ENCODE data around the gene ZBTB7B.

Gene ZBTB7B

GRCh38 chr1:155016231-155016831 is 13.7 kb downstream of the ZBTB7B start:
- peak overlapping the region; percentile 69 to 79 for H3K9ac ChIP-seq (ENCODE audit: low read depth in 1 of 2, low read length in 2 of 2)
- peak overlapping the region; percentile 82 for H3K27ac ChIP-seq (ENCODE audit: low read depth, low read length)
- H3K27me3 ChIP-seq (ENCODE audit: control insufficient read depth in 1 of 2, insufficient read depth in 2 of 2, low read length in 2 of 2): no peaks in the 10 kb centered on the region
- H3K4me3 ChIP-seq (ENCODE audit: low read depth in 1 of 2, low read length in 2 of 2): peak overlapping the region; percentile 43 to 60
- H3K4me1 ChIP-seq (ENCODE audit: control insufficient read depth in 1 of 2, insufficient read depth in 2 of 2, low read length in 2 of 2): peaks cover 63 to 69% of the 10 kb centered on the region in 2 donors
- H3K36me3 ChIP-seq (ENCODE audit: control insufficient read depth in 1 of 2, insufficient read depth in 2 of 2, low read length in 2 of 2): peaks cover 39 to 41% of the 10 kb centered on the region in 2 donors
- H3K9me3 ChIP-seq (ENCODE audit: control insufficient read depth in 1 of 2, low read length in 2 of 2): no peaks in the 10 kb centered on the region

GRCh38 chr1:155017041-155017945 is 14.7 kb downstream of the ZBTB7B start:
- Histone ChIP-seq H3K4me3 (ENCODE audit: low read depth in 1 of 2, low read length in 2 of 2) (peak overlapping the region; percentile 58 to 60), H3K4me1 (ENCODE audit: control insufficient read depth in 1 of 2, insufficient read depth in 2 of 2, low read length in 2 of 2) (peaks cover 53 to 61% of the 10 kb centered on the region in 2 donors), H3K36me3 (ENCODE audit: control insufficient read depth in 1 of 2, insufficient read depth in 2 of 2, low read length in 2 of 2) (peaks cover 39 to 41% of the 10 kb centered on the region in 2 donors), H3K9me3 (ENCODE audit: control insufficient read depth in 1 of 2, low read length in 2 of 2) (no peaks in the 10 kb centered on the region), H3K27me3 (ENCODE audit: control insufficient read depth in 1 of 2, insufficient read depth in 2 of 2, low read length in 2 of 2) (no peaks in the 10 kb centered on the region), H3K9ac (ENCODE audit: low read depth in 1 of 2, low read length in 2 of 2) (peak overlapping the region; percentile 69 to 79), H3K27ac (ENCODE audit: low read depth, low read length) (peak overlapping the region; percentile 82)

- Histone ChIP-seq H3K27ac (ENCODE audit: low read depth, low read length) (peak overlapping the region; percentile 82), H3K27me3 (ENCODE audit: control insufficient read depth in 1 of 2, insufficient read depth in 2 of 2, low read length in 2 of 2) (no peaks in the 10 kb centered on the region), H3K36me3 (ENCODE audit: control insufficient read depth in 1 of 2, insufficient read depth in 2 of 2, low read length in 2 of 2) (peaks cover 39 to 40% of the 10 kb centered on the region in 2 donors), H3K9ac (ENCODE audit: low read depth in 1 of 2, low read length in 2 of 2) (peak overlapping the region; percentile 36 to 79), H3K4me1 (ENCODE audit: control insufficient read depth in 1 of 2, insufficient read depth in 2 of 2, low read length in 2 of 2) (peaks cover 52 to 58% of the 10 kb centered on the region in 2 donors), H3K4me3 (ENCODE audit: low read depth in 1 of 2, low read length in 2 of 2) (peak overlapping the region; percentile 58 to 60), H3K9me3 (ENCODE audit: control insufficient read depth in 1 of 2, low read length in 2 of 2) (no peaks in the 10 kb centered on the region)
Observed at GRCh38 chr1:155017946-155018316, 15.3 kb downstream of the ZBTB7B start.

- Histone ChIP-seq H3K27ac (ENCODE audit: low read depth, low read length) (no peak overlapping the region), H3K27me3 (ENCODE audit: control insufficient read depth in 1 of 2, insufficient read depth in 2 of 2, low read length in 2 of 2) (no peaks in the 10 kb centered on the region), H3K9ac (ENCODE audit: low read depth in 1 of 2, low read length in 2 of 2) (no peak overlapping the region), H3K36me3 (ENCODE audit: control insufficient read depth in 1 of 2, insufficient read depth in 2 of 2, low read length in 2 of 2) (peaks cover 35 to 39% of the 10 kb centered on the region in 2 donors), H3K4me1 (ENCODE audit: control insufficient read depth in 1 of 2, insufficient read depth in 2 of 2, low read length in 2 of 2) (peaks cover 51 to 54% of the 10 kb centered on the region in 2 donors), H3K4me3 (ENCODE audit: low read depth in 1 of 2, low read length in 2 of 2) (no peak overlapping the region), H3K9me3 (ENCODE audit: control insufficient read depth in 1 of 2, low read length in 2 of 2) (no peaks in the 10 kb centered on the region)
Observed at GRCh38 chr1:155018617-155019348, 16.2 kb downstream of the ZBTB7B start.

GRCh38 chr1:155019377-155020245 is 17.0 kb downstream of the ZBTB7B start:
- Histone ChIP-seq H3K9ac (ENCODE audit: low read depth in 1 of 2, low read length in 2 of 2) (no peak overlapping the region), H3K9me3 (ENCODE audit: control insufficient read depth in 1 of 2, low read length in 2 of 2) (no peaks in the 10 kb centered on the region), H3K4me1 (ENCODE audit: control insufficient read depth in 1 of 2, insufficient read depth in 2 of 2, low read length in 2 of 2) (peaks cover 42 to 46% of the 10 kb centered on the region in 2 donors), H3K27ac (ENCODE audit: low read depth, low read length) (no peak overlapping the region), H3K27me3 (ENCODE audit: control insufficient read depth in 1 of 2, insufficient read depth in 2 of 2, low read length in 2 of 2) (no peaks in the 10 kb centered on the region), H3K36me3 (ENCODE audit: control insufficient read depth in 1 of 2, insufficient read depth in 2 of 2, low read length in 2 of 2) (peaks cover 27 to 31% of the 10 kb centered on the region in 2 donors), H3K4me3 (ENCODE audit: low read depth in 1 of 2, low read length in 2 of 2) (no peak overlapping the region)

GRCh38 chr1:155022136-155022926 is 19.7 kb downstream of the ZBTB7B start:
- Histone ChIP-seq H3K9ac (ENCODE audit: low read depth in 1 of 2, low read length in 2 of 2) (no peak overlapping the region), H3K4me1 (ENCODE audit: control insufficient read depth in 1 of 2, insufficient read depth in 2 of 2, low read length in 2 of 2) (peaks cover 17 to 24% of the 10 kb centered on the region in 2 donors), H3K27ac (ENCODE audit: low read depth, low read length) (no peak overlapping the region), H3K27me3 (ENCODE audit: control insufficient read depth in 1 of 2, insufficient read depth in 2 of 2, low read length in 2 of 2) (no peaks in the 10 kb centered on the region), H3K9me3 (ENCODE audit: control insufficient read depth in 1 of 2, low read length in 2 of 2) (no peaks in the 10 kb centered on the region), H3K4me3 (ENCODE audit: low read depth in 1 of 2, low read length in 2 of 2) (no peak overlapping the region), H3K36me3 (ENCODE audit: control insufficient read depth in 1 of 2, insufficient read depth in 2 of 2, low read length in 2 of 2) (peaks cover 9 to 10% of the 10 kb centered on the region in 2 donors)

GRCh38 chr1:155022927-155023236 is 20.3 kb downstream of the ZBTB7B start:
- no peaks in the 10 kb centered on the region for H3K27me3 ChIP-seq (ENCODE audit: control insufficient read depth in 1 of 2, insufficient read depth in 2 of 2, low read length in 2 of 2)
- H3K27ac ChIP-seq (ENCODE audit: low read depth, low read length): no peak overlapping the region
- H3K4me1 ChIP-seq (ENCODE audit: control insufficient read depth in 1 of 2, insufficient read depth in 2 of 2, low read length in 2 of 2): peaks cover 13 to 20% of the 10 kb centered on the region in 2 donors
- H3K9me3 ChIP-seq (ENCODE audit: control insufficient read depth in 1 of 2, low read length in 2 of 2): no peaks in the 10 kb centered on the region
- no peak overlapping the region for H3K9ac ChIP-seq (ENCODE audit: low read depth in 1 of 2, low read length in 2 of 2)
- H3K4me3 ChIP-seq (ENCODE audit: low read depth in 1 of 2, low read length in 2 of 2): no peak overlapping the region
- peaks cover 9 to 10% of the 10 kb centered on the region in 2 donors for H3K36me3 ChIP-seq (ENCODE audit: control insufficient read depth in 1 of 2, insufficient read depth in 2 of 2, low read length in 2 of 2)

- H3K27ac ChIP-seq (ENCODE audit: low read depth, low read length): no peak overlapping the region
- H3K4me1 ChIP-seq (ENCODE audit: control insufficient read depth in 1 of 2, insufficient read depth in 2 of 2, low read length in 2 of 2): peaks cover 10 to 13% of the 10 kb centered on the region in 2 donors
- H3K27me3 ChIP-seq (ENCODE audit: control insufficient read depth in 1 of 2, insufficient read depth in 2 of 2, low read length in 2 of 2): no peaks in the 10 kb centered on the region
- peaks cover 6 to 7% of the 10 kb centered on the region in 2 donors for H3K36me3 ChIP-seq (ENCODE audit: control insufficient read depth in 1 of 2, insufficient read depth in 2 of 2, low read length in 2 of 2)
- no peaks in the 10 kb centered on the region for H3K9me3 ChIP-seq (ENCODE audit: control insufficient read depth in 1 of 2, low read length in 2 of 2)
- no peak overlapping the region for H3K4me3 ChIP-seq (ENCODE audit: low read depth in 1 of 2, low read length in 2 of 2)
- H3K9ac ChIP-seq (ENCODE audit: low read depth in 1 of 2, low read length in 2 of 2): no peak overlapping the region
Observed at GRCh38 chr1:155023627-155024026, 21.0 kb downstream of the ZBTB7B start.

GRCh38 chr1:155024315-155024714 is 21.7 kb downstream of the ZBTB7B start:
- H3K4me3 ChIP-seq (ENCODE audit: low read depth in 1 of 2, low read length in 2 of 2): no peak overlapping the region
- peaks cover 0 to under 1% of the 10 kb centered on the region in 2 donors for H3K36me3 ChIP-seq (ENCODE audit: control insufficient read depth in 1 of 2, insufficient read depth in 2 of 2, low read length in 2 of 2)
- peaks cover 7 to 10% of the 10 kb centered on the region in 2 donors for H3K4me1 ChIP-seq (ENCODE audit: control insufficient read depth in 1 of 2, insufficient read depth in 2 of 2, low read length in 2 of 2)
- no peak overlapping the region for H3K27ac ChIP-seq (ENCODE audit: low read depth, low read length)
- H3K9ac ChIP-seq (ENCODE audit: low read depth in 1 of 2, low read length in 2 of 2): no peak overlapping the region
- no peaks in the 10 kb centered on the region for H3K9me3 ChIP-seq (ENCODE audit: control insufficient read depth in 1 of 2, low read length in 2 of 2)
- no peaks in the 10 kb centered on the region for H3K27me3 ChIP-seq (ENCODE audit: control insufficient read depth in 1 of 2, insufficient read depth in 2 of 2, low read length in 2 of 2)

Data from duodenal mucosa (tissue), 2 donors.